HEK293 (cell line): ENCODE results near the gene MALAT1.

Experiments used
- TRIM28 ChIP-seq: IDR thresholded peaks from 2 replicates; pipeline ENCODE4 v1.6.1; 2011; ENCODE audit warnings: low read length, control low read depth, borderline replicate concordance
- YY1 ChIP-seq: fragments of 450-650 bp; formaldehyde crosslinking; IDR thresholded peaks from 2 replicates; pipeline ENCODE4 v1.5.1; 2018; ENCODE audit warnings: missing biosample characterization, missing genetic modification characterization
- ZBTB17 ChIP-seq: fragments of 450-650 bp; formaldehyde crosslinking; IDR thresholded peaks from 2 replicates; pipeline ENCODE4 v1.5.1; 2016; ENCODE audit warnings: missing biosample characterization, missing genetic modification characterization
- ZNF18 ChIP-seq: fragments of 450-650 bp; formaldehyde crosslinking; IDR thresholded peaks from 2 replicates; pipeline ENCODE4 v1.5.1; 2016; ENCODE audit warnings: missing biosample characterization, missing genetic modification characterization
- TF ChIP-seq, protein P1 (sequence below): fragments of 450-650 bp; formaldehyde crosslinking; IDR thresholded peaks from 2 replicates; pipeline ENCODE4 v1.5.1; 2016; ENCODE audit warnings: missing biosample characterization, missing genetic modification characterization
- TF ChIP-seq, protein P2 (sequence below): fragments of 450-650 bp; formaldehyde crosslinking; IDR thresholded peaks from 2 replicates; pipeline ENCODE4 v1.5.1; 2016; ENCODE audit warnings: missing biosample characterization, missing genetic modification characterization

GRCh38 chr11:65493367-65494176 is 5.3 kb upstream of the MALAT1 start:
- TF ChIP-seq, protein P1, sequence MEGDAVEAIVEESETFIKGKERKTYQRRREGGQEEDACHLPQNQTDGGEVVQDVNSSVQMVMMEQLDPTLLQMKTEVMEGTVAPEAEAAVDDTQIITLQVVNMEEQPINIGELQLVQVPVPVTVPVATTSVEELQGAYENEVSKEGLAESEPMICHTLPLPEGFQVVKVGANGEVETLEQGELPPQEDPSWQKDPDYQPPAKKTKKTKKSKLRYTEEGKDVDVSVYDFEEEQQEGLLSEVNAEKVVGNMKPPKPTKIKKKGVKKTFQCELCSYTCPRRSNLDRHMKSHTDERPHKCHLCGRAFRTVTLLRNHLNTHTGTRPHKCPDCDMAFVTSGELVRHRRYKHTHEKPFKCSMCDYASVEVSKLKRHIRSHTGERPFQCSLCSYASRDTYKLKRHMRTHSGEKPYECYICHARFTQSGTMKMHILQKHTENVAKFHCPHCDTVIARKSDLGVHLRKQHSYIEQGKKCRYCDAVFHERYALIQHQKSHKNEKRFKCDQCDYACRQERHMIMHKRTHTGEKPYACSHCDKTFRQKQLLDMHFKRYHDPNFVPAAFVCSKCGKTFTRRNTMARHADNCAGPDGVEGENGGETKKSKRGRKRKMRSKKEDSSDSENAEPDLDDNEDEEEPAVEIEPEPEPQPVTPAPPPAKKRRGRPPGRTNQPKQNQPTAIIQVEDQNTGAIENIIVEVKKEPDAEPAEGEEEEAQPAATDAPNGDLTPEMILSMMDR (tag by site-specific recombination): no peak
- TF ChIP-seq ZNF18 (tag by site-specific recombination) (no peak), TRIM28 (no peak), YY1 (tag by site-specific recombination) (no peak), ZBTB17 (tag by site-specific recombination) (peak; percentile 34; the same call in 1 of the 2 replicates)
- TF ChIP-seq, protein P2, sequence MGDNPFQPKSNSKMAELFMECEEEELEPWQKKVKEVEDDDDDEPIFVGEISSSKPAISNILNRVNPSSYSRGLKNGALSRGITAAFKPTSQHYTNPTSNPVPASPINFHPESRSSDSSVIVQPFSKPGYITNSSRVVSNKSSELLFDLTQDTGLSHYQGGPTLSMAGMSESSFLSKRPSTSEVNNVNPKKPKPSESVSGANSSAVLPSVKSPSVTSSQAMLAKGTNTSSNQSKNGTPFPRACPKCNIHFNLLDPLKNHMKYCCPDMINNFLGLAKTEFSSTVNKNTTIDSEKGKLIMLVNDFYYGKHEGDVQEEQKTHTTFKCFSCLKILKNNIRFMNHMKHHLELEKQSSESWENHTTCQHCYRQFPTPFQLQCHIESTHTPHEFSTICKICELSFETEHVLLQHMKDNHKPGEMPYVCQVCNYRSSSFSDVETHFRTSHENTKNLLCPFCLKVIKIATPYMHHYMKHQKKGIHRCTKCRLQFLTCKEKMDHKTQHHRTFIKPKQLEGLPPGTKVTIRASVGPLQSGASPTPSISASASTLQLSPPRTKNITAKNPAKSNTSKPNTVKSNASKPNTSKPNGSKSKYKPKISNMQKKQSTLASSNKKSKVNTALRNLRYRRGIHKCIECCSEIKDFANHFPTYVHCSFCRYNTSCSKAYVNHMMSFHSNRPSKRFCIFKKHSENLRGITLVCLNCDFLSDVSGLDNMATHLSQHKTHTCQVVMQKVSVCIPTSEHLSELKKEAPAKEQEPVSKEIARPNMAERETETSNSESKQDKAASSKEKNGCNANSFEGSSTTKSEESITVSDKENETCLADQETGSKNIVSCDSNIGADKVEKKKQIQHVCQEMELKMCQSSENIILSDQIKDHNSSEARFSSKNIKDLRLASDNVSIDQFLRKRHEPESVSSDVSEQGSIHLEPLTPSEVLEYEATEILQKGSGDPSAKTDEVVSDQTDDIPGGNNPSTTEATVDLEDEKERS (tag by site-specific recombination): no peak
